Measurements from ENCODE around the gene SPTLC3.

- TF ChIP-seq CTCF (IDR thresholded peaks at IDR 0.05; ENCODE audit: poor library complexity, severe bottlenecking), result no peak
- TF ChIP-seq TAF1 (IDR thresholded peaks at IDR 0.05; ENCODE audit: low read depth), result no peak
- no peak for TF ChIP-seq EZH2 (IDR thresholded peaks at IDR 0.05; ENCODE audit: borderline replicate concordance, insufficient read depth, low read length, poor library complexity, severe bottlenecking)
- no peak for TF ChIP-seq REST (IDR thresholded peaks at IDR 0.05; ENCODE audit: borderline replicate concordance)
- no peak for TF ChIP-seq POLR2AphosphoS5 (IDR thresholded peaks at IDR 0.05)
- TF ChIP-seq RAD21 (conservative IDR thresholded peaks at IDR 0.05), result no peak
- TF ChIP-seq MXI1 (conservative IDR thresholded peaks at IDR 0.05; ENCODE audit: poor library complexity, severe bottlenecking), result no peak
- TF ChIP-seq EP300 (conservative IDR thresholded peaks at IDR 0.05; ENCODE audit: poor library complexity, severe bottlenecking), result no peak
- TF ChIP-seq SMC3 (conservative IDR thresholded peaks at IDR 0.05; ENCODE audit: poor library complexity), result no peak
Measured at GRCh38 chr20:12984069-12984765, 24.6 kb upstream of the SPTLC3 start.

All from neural cell (in vitro differentiated cells).